Coronary artery (tissue), 2 donors: ENCODE measurements around the gene CPXM2.

Experiments used
- DNase-seq: peaks from one replicate; pipeline ENCODE4 v3.0.0-alpha.2; 2017; ENCODE audit warnings: low spot score
- H3K27ac ChIP-seq, 2 donors: fragments of 200-600 bp; sonication (generic); one replicate each; pipeline ENCODE4 v1.5.1; 2016 to 2019
- H3K4me3 ChIP-seq: fragments of 200-600 bp; sonication (generic); 2 replicates; pipeline ENCODE4 v1.5.1; 2016; ENCODE audit warnings: mild to moderate bottlenecking, moderate library complexity
- CTCF ChIP-seq: fragments of 200-600 bp; sonication (generic); IDR thresholded peaks from one replicate; pipeline ENCODE4 v1.5.1; 2019; ENCODE audit warnings: antibody characterized with exemption

The CPXM2 gene

GRCh38 chr10:123865880-123866279 lies 25.7 kb downstream of the CPXM2 start:
- H3K27ac ChIP-seq = peak overlapping the region; percentile 84 to 92
- TF ChIP-seq CTCF = no peak
- peak; percentile 58 for DNase-seq
- H3K4me3 ChIP-seq = no peak overlapping the region

- Histone ChIP-seq H3K27ac (peak overlapping the region; percentile 84 to 92), H3K4me3 (peak overlapping the region; percentile 26)
- DNase-seq = no peak
- TF ChIP-seq CTCF = no peak
Observed at GRCh38 chr10:123865350-123865749, 26.3 kb downstream of the CPXM2 start.

- peak; percentile 92 for DNase-seq
- Histone ChIP-seq H3K4me3 (no peak overlapping the region), H3K27ac (peak overlapping the region; percentile 84 to 92)
- TF ChIP-seq CTCF = no peak
Observed at GRCh38 chr10:123864923-123865322, 26.7 kb downstream of the CPXM2 start.

GRCh38 chr10:123863721-123864482 lies 27.7 kb downstream of the CPXM2 start:
- DNase-seq = no peak
- no peak overlapping the region for H3K4me3 ChIP-seq
- TF ChIP-seq CTCF = no peak
- peak overlapping the region; percentile 84 to 92 for H3K27ac ChIP-seq

GRCh38 chr10:123863183-123863575 lies 28.4 kb downstream of the CPXM2 start:
- H3K27ac ChIP-seq = peak overlapping the region; percentile 84 to 92
- no peak for DNase-seq
- H3K4me3 ChIP-seq = no peak overlapping the region
- TF ChIP-seq CTCF = no peak

GRCh38 chr10:123862421-123863182 lies 29.0 kb downstream of the CPXM2 start:
- Histone ChIP-seq H3K4me3 (no peak overlapping the region), H3K27ac (peak overlapping the region; percentile 84 to 92)
- DNase-seq = no peak
- TF ChIP-seq CTCF = no peak

GRCh38 chr10:123860856-123861255 lies 30.8 kb downstream of the CPXM2 start:
- TF ChIP-seq CTCF = no peak
- DNase-seq = no peak
- Histone ChIP-seq H3K27ac (peak overlapping the region in 1 of 2 donors; percentile 70), H3K4me3 (no peak overlapping the region)
